Natural killer cell (primary cell): ENCODE results near the gene HRH4. TPM values are rescaled to one million over a fixed set of nuclear protein-coding genes. Genes with fewer than 3 reads are reported as not detected.

Experiments
- ATAC-seq, 3 donors: fragments of 150-1000 bp in 2 of 3; fragments of 200-7000 bp in 1 of 3; cut with Tn5 transposase; 1 replicate in 1 of 3; 2 replicates in 2 of 3; pipeline ENCODE4 v1.10.0; 2021; ENCODE audit warnings: mild to moderate bottlenecking in 2 of 3, moderate library complexity in 2 of 3
- DNase-seq, 2 donors: peaks; one replicate each; pipeline versions ENCODE4 v3.0.0 to v3.0.0-alpha.2; 2013 to 2021; ENCODE audit warnings: mixed read lengths in 1 of 2
- H3K27ac ChIP-seq: one replicate; pipeline ENCODE4 v1.5.1; 2013; ENCODE audit warnings: mild to moderate bottlenecking, low read length
- H3K27me3 ChIP-seq: one replicate; pipeline ENCODE4 v1.6.1; 2013; ENCODE audit warnings: low read length; ENCODE audit not compliant: control insufficient read depth, insufficient read depth
- H3K36me3 ChIP-seq: one replicate; pipeline ENCODE4 v1.6.1; 2013; ENCODE audit warnings: low read length; ENCODE audit not compliant: control insufficient read depth, insufficient read depth
- H3K4me1 ChIP-seq: one replicate; pipeline ENCODE4 v1.6.1; 2013; ENCODE audit warnings: low read length; ENCODE audit not compliant: control insufficient read depth, insufficient read depth
- H3K4me3 ChIP-seq: one replicate; pipeline ENCODE4 v1.5.1; 2013; ENCODE audit warnings: low read length
- H3K9me3 ChIP-seq: one replicate; pipeline ENCODE4 v1.6.1; 2013; ENCODE audit warnings: low read length; ENCODE audit not compliant: control insufficient read depth, insufficient read depth
- H3K27ac Mint-ChIP-seq, 2 donors: one replicate each; pipeline ENCODE4 v1.8.0; 2022; ENCODE audit warnings: mild to moderate bottlenecking in 2 of 2, mixed read lengths in 2 of 2, moderate library complexity in 1 of 2
- H3K27me3 Mint-ChIP-seq, 2 donors: one replicate each; pipeline ENCODE4 v1.8.0; 2022; ENCODE audit warnings: low read depth in 2 of 2, mixed read lengths in 2 of 2
- H3K36me3 Mint-ChIP-seq: one replicate; pipeline ENCODE4 v1.8.0; 2022; ENCODE audit warnings: mixed read lengths
- H3K4me1 Mint-ChIP-seq, 2 donors: one replicate each; pipeline ENCODE4 v1.8.0; 2022; ENCODE audit warnings: mixed read lengths in 2 of 2
- H3K4me3 Mint-ChIP-seq: one replicate; pipeline ENCODE4 v1.8.0; 2022; ENCODE audit warnings: mild to moderate bottlenecking, moderate library complexity, mixed read lengths
- H3K9me3 Mint-ChIP-seq, 2 donors: one replicate each; pipeline ENCODE4 v1.8.0; 2022; ENCODE audit warnings: mixed read lengths in 2 of 2
- CTCF ChIP-seq: fragments of 200-600 bp; IDR thresholded peaks from one replicate; pipeline ENCODE4 v1.8.0; 2022; ENCODE audit warnings: antibody characterized with exemption
- WGBS: methylation state at CpG from one replicate; pipeline ENCODE4 v1.1.7; 2013; ENCODE audit warnings: missing lambda C conversion rate; ENCODE audit not compliant: insufficient coverage; 5-methylcytosine and 5-hydroxymethylcytosine counted together
- intact Hi-C: fragments of 100-400 bp; cut with micrococcal nuclease; formaldehyde crosslinking; loops from one replicate; pipeline ENCODE4 v1.14.2; 2022
- total RNA-seq, 4 donors: library from RNA; stranded (reverse); fragments of 120-200 nt in 1 of 4; gene quantifications; one replicate each; pipeline versions ENCODE4 v1.2.3 to v1.2.4, GENCODE V29; 2013 to 2022

The HRH4 gene
- total RNA-seq, 3 donors from 2014 or later (not counting 1 experiment from before 2014, with no cell fraction given): 0.23 to 13.9 TPM; not detected in 1

GRCh38 chr18:24516261-24516660 lies 55.8 kb downstream of the HRH4 start:
- no peak overlapping the region for H3K4me3 Mint-ChIP-seq
- H3K9me3 Mint-ChIP-seq: no peaks in the 10 kb centered on the region
- Histone ChIP-seq H3K36me3 (no peaks in the 10 kb centered on the region), H3K4me1 (no peaks in the 10 kb centered on the region), H3K4me3 (no peak overlapping the region), H3K27ac (no peak overlapping the region), H3K9me3 (no peaks in the 10 kb centered on the region), H3K27me3 (no peaks in the 10 kb centered on the region)
- peaks cover 0 to 23% of the 10 kb centered on the region in 2 donors for H3K27me3 Mint-ChIP-seq
- no peak for TF ChIP-seq CTCF
- DNase-seq: no peak
- H3K36me3 Mint-ChIP-seq: no peaks in the 10 kb centered on the region
- no peak overlapping the region for H3K27ac Mint-ChIP-seq
- ATAC-seq: no peak
- intact Hi-C loops: no loop called here
- no peaks in the 10 kb centered on the region for H3K4me1 Mint-ChIP-seq
- WGBS: 84% methylated on average over 3 of the region's 3 CpGs

- no peaks in the 10 kb centered on the region for H3K4me1 Mint-ChIP-seq
- Histone ChIP-seq H3K27ac (no peak overlapping the region), H3K4me3 (no peak overlapping the region), H3K9me3 (no peaks in the 10 kb centered on the region), H3K4me1 (no peaks in the 10 kb centered on the region), H3K36me3 (no peaks in the 10 kb centered on the region), H3K27me3 (no peaks in the 10 kb centered on the region)
- H3K36me3 Mint-ChIP-seq: no peaks in the 10 kb centered on the region
- DNase-seq (no peak), ATAC-seq (no peak)
- H3K4me3 Mint-ChIP-seq: no peak overlapping the region
- intact Hi-C loops: no loop called here
- no peaks in the 10 kb centered on the region for H3K9me3 Mint-ChIP-seq
- no peak overlapping the region for H3K27ac Mint-ChIP-seq
- H3K27me3 Mint-ChIP-seq: peaks cover 0 to 23% of the 10 kb centered on the region in 2 donors
- no peak for TF ChIP-seq CTCF
- 96% methylated on average over 8 of the region's 8 CpGs for WGBS
Measured at GRCh38 chr18:24517554-24517953, 57.1 kb downstream of the HRH4 start.

- Mint-ChIP-seq H3K4me1 (no peaks in the 10 kb centered on the region), H3K36me3 (no peaks in the 10 kb centered on the region), H3K9me3 (no peaks in the 10 kb centered on the region), H3K27ac (no peak overlapping the region), H3K4me3 (no peak overlapping the region), H3K27me3 (peaks cover 0 to 23% of the 10 kb centered on the region in 2 donors)
- Histone ChIP-seq H3K9me3 (no peaks in the 10 kb centered on the region), H3K27ac (no peak overlapping the region), H3K36me3 (no peaks in the 10 kb centered on the region), H3K4me1 (no peaks in the 10 kb centered on the region), H3K27me3 (no peaks in the 10 kb centered on the region), H3K4me3 (no peak overlapping the region)
- ATAC-seq: no peak
- DNase-seq: no peak
- WGBS: 94% methylated on average over 11 of the region's 14 CpGs
- TF ChIP-seq CTCF: no peak
- intact Hi-C loops: no loop called here
Measured at GRCh38 chr18:24518596-24518995, 58.2 kb downstream of the HRH4 start.

Other genes with a start within 250 kb of the HRH4 start
- gene OSBPL1A, start 62.8 kb upstream of the HRH4 start, total RNA-seq: 10 to 100 TPM in 1 of 3 donors, 1 to 10 TPM in 2; 1.2 to 32.5 (median 1.5) TPM
- gene IMPACT, start 34.0 kb upstream of the HRH4 start, total RNA-seq: 10 to 100 TPM in 2 of 3 donors, 1 to 10 TPM in 1; 8.4 to 19.9 (median 12.2) TPM